H1 (cell line): ENCODE results near the gene SCRG1. TPM values are rescaled to one million over a fixed set of nuclear protein-coding genes. Genes with fewer than 3 reads are reported as not detected.

Experiments used
- BACH1 ChIP-seq: IDR thresholded peaks from 2 replicates; pipeline ENCODE4 v1.6.1; 2012; ENCODE audit warnings: low read length, improper control_type of control experiment
- CBX5 ChIP-seq: fragments of 300-800, 300-1000 bp; sonication (generic); IDR thresholded peaks from 2 replicates; pipeline ENCODE4 v1.7.1; 2016; ENCODE audit warnings: antibody characterized with exemption, low read length, low read depth
- EGR1 ChIP-seq: IDR thresholded peaks from 2 replicates; pipeline ENCODE4 v1.6.1; 2011; ENCODE audit warnings: low read depth, low read length, borderline replicate concordance
- JUN ChIP-seq: IDR thresholded peaks from 2 replicates; pipeline ENCODE4 v1.6.1; 2011; ENCODE audit warnings: low read depth, mild to moderate bottlenecking, improper control_type of control experiment, low read length
- JUND ChIP-seq: IDR thresholded peaks from 2 replicates; pipeline ENCODE4 v1.6.1; 2011; ENCODE audit warnings: mild to moderate bottlenecking, improper control_type of control experiment, low read length
- NRF1 ChIP-seq: IDR thresholded peaks from 2 replicates; pipeline ENCODE4 v1.6.1; 2011; ENCODE audit warnings: mild to moderate bottlenecking, low read depth, low read length, improper control_type of control experiment
- POLR2A ChIP-seq, 2 experiments: IDR thresholded peaks; 1 replicate in 1 of 2; 2 replicates in 1 of 2; pipeline ENCODE4 v1.6.1; 2011; ENCODE audit warnings: low read depth in 2 of 2, low read length in 2 of 2, mild to moderate bottlenecking in 2 of 2; ENCODE audit errors: control extremely low read depth in 1 of 2
- SIX5 ChIP-seq: IDR thresholded peaks from 2 replicates; pipeline ENCODE4 v1.6.1; 2011; ENCODE audit warnings: mild to moderate bottlenecking, low read depth, low read length
- SRF ChIP-seq: IDR thresholded peaks from 2 replicates; pipeline ENCODE4 v1.6.1; 2011; ENCODE audit warnings: mild to moderate bottlenecking, low read depth, low read length, moderate library complexity
- TAF7 ChIP-seq: optimal IDR thresholded peaks from 2 replicates; pipeline ENCODE3; 2011; ENCODE audit warnings: low read depth, mild to moderate bottlenecking, inconsistent platforms, low read length, moderate library complexity, borderline replicate concordance
- YY1 ChIP-seq: IDR thresholded peaks from 2 replicates; pipeline ENCODE4 v1.6.1; 2011; ENCODE audit warnings: low read depth, mild to moderate bottlenecking, low read length
- polyA plus RNA-seq, 7 experiments: library from polyadenylated mRNA; depleted of rRNA in 3 of 7; stranded (reverse) in 5 of 7; unstranded in 2 of 7; fragments of >200 nt in 5 of 7; fragments of 200-250 nt in 2 of 7; gene quantifications; 1 replicate in 5 of 7; 2 replicates in 1 of 7; 4 replicates in 1 of 7; pipeline versions ENCODE4 v1.2.1 to v1.2.3, GENCODE V29; 2011 to 2013; ENCODE audit warnings: missing spikeins in 2 of 7, mixed read lengths in 2 of 7
- total RNA-seq: library from RNA; stranded (reverse); fragmentation: NEBNext Ultra II Directional; extraction: Animal tissue kit (Norgen Biotek cat#: 25700); gene quantifications from 2 replicates; pipeline ENCODE4 v1.2.1, GENCODE V29; 2021
- TF ChIP-seq, protein P1 (sequence below): fragments of 300-600 bp; sonication (generic); IDR thresholded peaks from 2 replicates; pipeline ENCODE4 v1.7.1; 2012; ENCODE audit warnings: low read length, moderate library complexity, mild to moderate bottlenecking, inconsistent platforms; ENCODE audit not compliant: insufficient replicate concordance

Gene SCRG1
- total and polyA plus RNA-seq, 2 of the 8 experiments (the other 6 are each of a cell fraction or from before 2014, with no cell fraction given), result not detected

- TF ChIP-seq, protein P1, sequence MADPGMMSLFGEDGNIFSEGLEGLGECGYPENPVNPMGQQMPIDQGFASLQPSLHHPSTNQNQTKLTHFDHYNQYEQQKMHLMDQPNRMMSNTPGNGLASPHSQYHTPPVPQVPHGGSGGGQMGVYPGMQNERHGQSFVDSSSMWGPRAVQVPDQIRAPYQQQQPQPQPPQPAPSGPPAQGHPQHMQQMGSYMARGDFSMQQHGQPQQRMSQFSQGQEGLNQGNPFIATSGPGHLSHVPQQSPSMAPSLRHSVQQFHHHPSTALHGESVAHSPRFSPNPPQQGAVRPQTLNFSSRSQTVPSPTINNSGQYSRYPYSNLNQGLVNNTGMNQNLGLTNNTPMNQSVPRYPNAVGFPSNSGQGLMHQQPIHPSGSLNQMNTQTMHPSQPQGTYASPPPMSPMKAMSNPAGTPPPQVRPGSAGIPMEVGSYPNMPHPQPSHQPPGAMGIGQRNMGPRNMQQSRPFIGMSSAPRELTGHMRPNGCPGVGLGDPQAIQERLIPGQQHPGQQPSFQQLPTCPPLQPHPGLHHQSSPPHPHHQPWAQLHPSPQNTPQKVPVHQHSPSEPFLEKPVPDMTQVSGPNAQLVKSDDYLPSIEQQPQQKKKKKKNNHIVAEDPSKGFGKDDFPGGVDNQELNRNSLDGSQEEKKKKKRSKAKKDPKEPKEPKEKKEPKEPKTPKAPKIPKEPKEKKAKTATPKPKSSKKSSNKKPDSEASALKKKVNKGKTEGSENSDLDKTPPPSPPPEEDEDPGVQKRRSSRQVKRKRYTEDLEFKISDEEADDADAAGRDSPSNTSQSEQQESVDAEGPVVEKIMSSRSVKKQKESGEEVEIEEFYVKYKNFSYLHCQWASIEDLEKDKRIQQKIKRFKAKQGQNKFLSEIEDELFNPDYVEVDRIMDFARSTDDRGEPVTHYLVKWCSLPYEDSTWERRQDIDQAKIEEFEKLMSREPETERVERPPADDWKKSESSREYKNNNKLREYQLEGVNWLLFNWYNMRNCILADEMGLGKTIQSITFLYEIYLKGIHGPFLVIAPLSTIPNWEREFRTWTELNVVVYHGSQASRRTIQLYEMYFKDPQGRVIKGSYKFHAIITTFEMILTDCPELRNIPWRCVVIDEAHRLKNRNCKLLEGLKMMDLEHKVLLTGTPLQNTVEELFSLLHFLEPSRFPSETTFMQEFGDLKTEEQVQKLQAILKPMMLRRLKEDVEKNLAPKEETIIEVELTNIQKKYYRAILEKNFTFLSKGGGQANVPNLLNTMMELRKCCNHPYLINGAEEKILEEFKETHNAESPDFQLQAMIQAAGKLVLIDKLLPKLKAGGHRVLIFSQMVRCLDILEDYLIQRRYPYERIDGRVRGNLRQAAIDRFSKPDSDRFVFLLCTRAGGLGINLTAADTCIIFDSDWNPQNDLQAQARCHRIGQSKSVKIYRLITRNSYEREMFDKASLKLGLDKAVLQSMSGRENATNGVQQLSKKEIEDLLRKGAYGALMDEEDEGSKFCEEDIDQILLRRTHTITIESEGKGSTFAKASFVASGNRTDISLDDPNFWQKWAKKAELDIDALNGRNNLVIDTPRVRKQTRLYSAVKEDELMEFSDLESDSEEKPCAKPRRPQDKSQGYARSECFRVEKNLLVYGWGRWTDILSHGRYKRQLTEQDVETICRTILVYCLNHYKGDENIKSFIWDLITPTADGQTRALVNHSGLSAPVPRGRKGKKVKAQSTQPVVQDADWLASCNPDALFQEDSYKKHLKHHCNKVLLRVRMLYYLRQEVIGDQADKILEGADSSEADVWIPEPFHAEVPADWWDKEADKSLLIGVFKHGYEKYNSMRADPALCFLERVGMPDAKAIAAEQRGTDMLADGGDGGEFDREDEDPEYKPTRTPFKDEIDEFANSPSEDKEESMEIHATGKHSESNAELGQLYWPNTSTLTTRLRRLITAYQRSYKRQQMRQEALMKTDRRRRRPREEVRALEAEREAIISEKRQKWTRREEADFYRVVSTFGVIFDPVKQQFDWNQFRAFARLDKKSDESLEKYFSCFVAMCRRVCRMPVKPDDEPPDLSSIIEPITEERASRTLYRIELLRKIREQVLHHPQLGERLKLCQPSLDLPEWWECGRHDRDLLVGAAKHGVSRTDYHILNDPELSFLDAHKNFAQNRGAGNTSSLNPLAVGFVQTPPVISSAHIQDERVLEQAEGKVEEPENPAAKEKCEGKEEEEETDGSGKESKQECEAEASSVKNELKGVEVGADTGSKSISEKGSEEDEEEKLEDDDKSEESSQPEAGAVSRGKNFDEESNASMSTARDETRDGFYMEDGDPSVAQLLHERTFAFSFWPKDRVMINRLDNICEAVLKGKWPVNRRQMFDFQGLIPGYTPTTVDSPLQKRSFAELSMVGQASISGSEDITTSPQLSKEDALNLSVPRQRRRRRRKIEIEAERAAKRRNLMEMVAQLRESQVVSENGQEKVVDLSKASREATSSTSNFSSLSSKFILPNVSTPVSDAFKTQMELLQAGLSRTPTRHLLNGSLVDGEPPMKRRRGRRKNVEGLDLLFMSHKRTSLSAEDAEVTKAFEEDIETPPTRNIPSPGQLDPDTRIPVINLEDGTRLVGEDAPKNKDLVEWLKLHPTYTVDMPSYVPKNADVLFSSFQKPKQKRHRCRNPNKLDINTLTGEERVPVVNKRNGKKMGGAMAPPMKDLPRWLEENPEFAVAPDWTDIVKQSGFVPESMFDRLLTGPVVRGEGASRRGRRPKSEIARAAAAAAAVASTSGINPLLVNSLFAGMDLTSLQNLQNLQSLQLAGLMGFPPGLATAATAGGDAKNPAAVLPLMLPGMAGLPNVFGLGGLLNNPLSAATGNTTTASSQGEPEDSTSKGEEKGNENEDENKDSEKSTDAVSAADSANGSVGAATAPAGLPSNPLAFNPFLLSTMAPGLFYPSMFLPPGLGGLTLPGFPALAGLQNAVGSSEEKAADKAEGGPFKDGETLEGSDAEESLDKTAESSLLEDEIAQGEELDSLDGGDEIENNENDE, result no peak
- TF ChIP-seq YY1 (no peak), JUND (no peak), SIX5 (no peak), BACH1 (no peak), SRF (no peak), NRF1 (no peak), CBX5 (no peak), EGR1 (no peak), POLR2A (IDR thresholded peaks at IDR 0.05; ENCODE audit: control extremely low read depth in 1 of 2, low read depth in 2 of 2, low read length in 2 of 2) (no peak), TAF7 (no peak), JUN (no peak)
Observed at GRCh38 chr4:173398779-173399415, at the start of gene SCRG1 (continued).
